ENCODE results near the gene SYCP2L.

DNA sequence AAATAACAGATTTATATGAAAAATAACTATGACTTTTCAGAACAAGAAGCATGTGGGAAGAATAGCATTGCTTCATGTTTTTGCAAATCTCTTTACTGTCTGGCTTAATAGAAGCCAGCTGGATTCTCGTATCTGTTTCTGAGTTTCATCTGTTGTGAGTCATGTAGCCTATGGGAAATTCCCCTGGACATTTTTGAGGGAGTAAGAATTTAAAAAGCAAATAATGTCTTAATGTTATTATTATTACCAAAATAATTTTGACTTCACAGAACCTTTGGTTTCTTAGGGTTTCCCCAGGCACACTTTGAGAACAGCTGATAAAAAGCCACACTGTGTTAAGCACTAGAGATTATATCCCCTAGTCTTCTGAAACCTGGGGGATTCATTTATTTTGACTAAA, 75.8 kb downstream of the SYCP2L start:
- TF ChIP-seq RCOR1 (conservative IDR thresholded peaks at IDR 0.05; ENCODE audit: low read depth, low read length), result no peak
- no peak for TF ChIP-seq TAF1 (IDR thresholded peaks at IDR 0.05; ENCODE audit: borderline replicate concordance, low read depth, low read length)
- no peak for TF ChIP-seq NRF1 (conservative IDR thresholded peaks at IDR 0.05; ENCODE audit: low read depth, low read length)
- TF ChIP-seq, protein P1, sequence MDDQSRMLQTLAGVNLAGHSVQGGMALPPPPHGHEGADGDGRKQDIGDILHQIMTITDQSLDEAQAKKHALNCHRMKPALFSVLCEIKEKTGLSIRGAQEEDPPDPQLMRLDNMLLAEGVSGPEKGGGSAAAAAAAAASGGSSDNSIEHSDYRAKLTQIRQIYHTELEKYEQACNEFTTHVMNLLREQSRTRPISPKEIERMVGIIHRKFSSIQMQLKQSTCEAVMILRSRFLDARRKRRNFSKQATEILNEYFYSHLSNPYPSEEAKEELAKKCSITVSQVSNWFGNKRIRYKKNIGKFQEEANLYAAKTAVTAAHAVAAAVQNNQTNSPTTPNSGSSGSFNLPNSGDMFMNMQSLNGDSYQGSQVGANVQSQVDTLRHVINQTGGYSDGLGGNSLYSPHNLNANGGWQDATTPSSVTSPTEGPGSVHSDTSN (IDR thresholded peaks at IDR 0.05; ENCODE audit: insufficient replicate concordance, low read depth, low read length), result no peak
- TF ChIP-seq HCFC1 (IDR thresholded peaks at IDR 0.05; ENCODE audit: low read length), result no peak
- TF ChIP-seq ASH2L (IDR thresholded peaks at IDR 0.05; ENCODE audit: borderline replicate concordance, low read depth), result no peak
- TF ChIP-seq, protein P2, sequence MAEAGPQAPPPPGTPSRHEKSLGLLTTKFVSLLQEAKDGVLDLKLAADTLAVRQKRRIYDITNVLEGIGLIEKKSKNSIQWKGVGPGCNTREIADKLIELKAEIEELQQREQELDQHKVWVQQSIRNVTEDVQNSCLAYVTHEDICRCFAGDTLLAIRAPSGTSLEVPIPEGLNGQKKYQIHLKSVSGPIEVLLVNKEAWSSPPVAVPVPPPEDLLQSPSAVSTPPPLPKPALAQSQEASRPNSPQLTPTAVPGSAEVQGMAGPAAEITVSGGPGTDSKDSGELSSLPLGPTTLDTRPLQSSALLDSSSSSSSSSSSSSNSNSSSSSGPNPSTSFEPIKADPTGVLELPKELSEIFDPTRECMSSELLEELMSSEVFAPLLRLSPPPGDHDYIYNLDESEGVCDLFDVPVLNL (IDR thresholded peaks at IDR 0.05; ENCODE audit: low read depth, low read length), result no peak
- TF ChIP-seq, protein P3, sequence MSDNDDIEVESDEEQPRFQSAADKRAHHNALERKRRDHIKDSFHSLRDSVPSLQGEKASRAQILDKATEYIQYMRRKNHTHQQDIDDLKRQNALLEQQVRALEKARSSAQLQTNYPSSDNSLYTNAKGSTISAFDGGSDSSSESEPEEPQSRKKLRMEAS (IDR thresholded peaks at IDR 0.05; ENCODE audit: low read depth, low read length), result no peak
- TF ChIP-seq SREBF2 (IDR thresholded peaks at IDR 0.05; ENCODE audit: low read length), result no peak
- no peak for TF ChIP-seq SUZ12 (IDR thresholded peaks at IDR 0.05; ENCODE audit: unreplicated experiment)
- TF ChIP-seq CBFB (IDR thresholded peaks at IDR 0.05; ENCODE audit: low read depth), result no peak
- no peak for TF ChIP-seq BRCA1 (IDR thresholded peaks at IDR 0.05; ENCODE audit: low read depth, low read length)

All from GM12878 (cell line).